ENCODE data around the gene C6orf132.

C6orf132 gene

DNA sequence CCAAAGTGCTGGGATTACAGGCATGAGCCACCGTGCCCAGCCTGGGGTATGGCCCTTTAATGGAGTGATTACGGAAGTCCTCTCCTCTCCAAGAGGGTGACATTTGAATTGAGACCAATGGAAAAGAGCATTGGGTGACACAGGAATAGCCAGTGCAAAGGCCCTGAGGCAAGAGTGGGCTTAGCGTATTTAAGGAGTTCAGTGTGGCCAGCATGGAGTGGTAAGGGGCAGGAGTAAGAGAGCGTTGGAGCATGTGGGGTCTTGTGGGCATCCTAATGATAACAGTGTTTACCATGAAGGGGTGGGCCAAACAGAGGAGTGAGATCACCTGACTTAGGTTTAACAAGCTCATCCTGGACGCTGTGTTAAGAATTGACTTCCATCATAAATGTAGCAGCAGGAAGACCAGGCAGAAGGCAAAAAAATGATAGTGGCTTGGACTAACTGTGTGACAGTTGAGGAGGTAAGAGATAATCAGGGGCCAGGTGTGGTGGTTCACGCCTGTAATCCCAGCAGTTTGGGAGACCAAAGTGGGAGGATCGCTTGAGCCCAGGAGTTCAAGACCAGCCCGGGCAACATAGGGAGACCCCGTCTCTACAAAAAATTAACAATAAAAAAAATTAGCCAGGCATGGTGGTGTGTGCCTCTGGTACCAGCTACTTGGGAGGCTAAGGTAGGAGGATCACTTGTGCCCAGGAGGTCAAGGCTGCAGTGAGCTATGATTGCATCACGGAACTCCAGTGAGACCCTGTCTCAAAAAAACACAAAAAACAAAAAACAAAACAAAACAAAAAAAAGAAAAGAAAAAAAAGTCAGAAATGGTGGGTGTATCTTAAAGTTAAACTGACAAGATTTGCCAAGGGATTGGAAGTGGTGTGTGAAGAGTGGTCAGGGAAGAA lies 51.4 kb downstream of the C6orf132 start:
- H3K27ac ChIP-seq, result no peak overlapping the region
- TF ChIP-seq, protein P1, sequence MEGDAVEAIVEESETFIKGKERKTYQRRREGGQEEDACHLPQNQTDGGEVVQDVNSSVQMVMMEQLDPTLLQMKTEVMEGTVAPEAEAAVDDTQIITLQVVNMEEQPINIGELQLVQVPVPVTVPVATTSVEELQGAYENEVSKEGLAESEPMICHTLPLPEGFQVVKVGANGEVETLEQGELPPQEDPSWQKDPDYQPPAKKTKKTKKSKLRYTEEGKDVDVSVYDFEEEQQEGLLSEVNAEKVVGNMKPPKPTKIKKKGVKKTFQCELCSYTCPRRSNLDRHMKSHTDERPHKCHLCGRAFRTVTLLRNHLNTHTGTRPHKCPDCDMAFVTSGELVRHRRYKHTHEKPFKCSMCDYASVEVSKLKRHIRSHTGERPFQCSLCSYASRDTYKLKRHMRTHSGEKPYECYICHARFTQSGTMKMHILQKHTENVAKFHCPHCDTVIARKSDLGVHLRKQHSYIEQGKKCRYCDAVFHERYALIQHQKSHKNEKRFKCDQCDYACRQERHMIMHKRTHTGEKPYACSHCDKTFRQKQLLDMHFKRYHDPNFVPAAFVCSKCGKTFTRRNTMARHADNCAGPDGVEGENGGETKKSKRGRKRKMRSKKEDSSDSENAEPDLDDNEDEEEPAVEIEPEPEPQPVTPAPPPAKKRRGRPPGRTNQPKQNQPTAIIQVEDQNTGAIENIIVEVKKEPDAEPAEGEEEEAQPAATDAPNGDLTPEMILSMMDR (conservative IDR thresholded peaks at IDR 0.05; ENCODE audit: low read depth, low read length), result no peak
- H4K20me1 ChIP-seq (ENCODE audit: insufficient read depth), result no peaks in the 10 kb centered on the region
- no peak overlapping the region for H3K9ac ChIP-seq
- no peaks in the 10 kb centered on the region for H3K79me2 ChIP-seq (ENCODE audit: insufficient read depth, low read depth)
- H3K4me2 ChIP-seq, result no peak overlapping the region
- no peaks in the 10 kb centered on the region for H3K4me1 ChIP-seq (ENCODE audit: low read depth, poor library complexity, severe bottlenecking)
- H3K27me3 ChIP-seq (ENCODE audit: insufficient read depth, low read depth), result no peaks in the 10 kb centered on the region
- H2AFZ ChIP-seq (ENCODE audit: low read depth), result no peak overlapping the region
- no peaks in the 10 kb centered on the region for H3K36me3 ChIP-seq (ENCODE audit: insufficient read depth)
- H3K4me3 ChIP-seq (IDR thresholded peaks at IDR 0.05; ENCODE audit: insufficient read depth, low read depth, low read length), result no peak overlapping the region

DNA sequence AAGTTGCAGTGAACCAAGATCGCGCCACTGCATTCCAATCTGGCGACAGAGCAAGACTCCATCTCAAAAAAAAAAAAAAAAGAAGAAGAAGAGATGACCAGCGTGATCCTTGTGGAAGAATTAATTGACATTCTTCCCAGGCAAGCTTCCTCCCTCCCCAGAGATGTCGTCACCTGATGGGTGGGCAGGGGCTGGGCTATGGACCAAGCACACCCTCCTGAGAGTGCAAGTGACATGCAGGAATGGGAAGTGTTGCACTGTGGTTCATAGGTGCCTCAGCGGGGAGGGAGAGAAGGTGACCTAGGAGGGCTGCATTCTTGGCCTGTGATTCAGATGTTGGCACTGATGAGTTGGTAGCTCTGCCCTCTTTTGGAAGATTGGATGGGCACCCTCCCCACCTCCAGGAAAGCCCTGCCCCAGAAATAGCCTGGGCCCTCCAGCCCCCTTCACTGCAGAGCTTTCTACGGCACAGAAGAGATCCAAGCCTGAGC lies 54.3 kb downstream of the C6orf132 start:
- Histone ChIP-seq H2AFZ (ENCODE audit: low read depth) (no peak overlapping the region), H3K9ac (no peak overlapping the region), H3K4me1 (ENCODE audit: low read depth, poor library complexity, severe bottlenecking) (peaks cover 6% of the 10 kb centered on the region), H3K36me3 (ENCODE audit: insufficient read depth) (no peaks in the 10 kb centered on the region), H3K27ac (no peak overlapping the region), H3K27me3 (ENCODE audit: insufficient read depth, low read depth) (no peaks in the 10 kb centered on the region), H3K4me3 (IDR thresholded peaks at IDR 0.05; ENCODE audit: insufficient read depth, low read depth, low read length) (no peak overlapping the region), H3K4me2 (no peak overlapping the region), H4K20me1 (ENCODE audit: insufficient read depth) (no peaks in the 10 kb centered on the region), H3K79me2 (ENCODE audit: insufficient read depth, low read depth) (no peaks in the 10 kb centered on the region)
- TF ChIP-seq, protein P1 (conservative IDR thresholded peaks at IDR 0.05; ENCODE audit: low read depth, low read length), result no peak

DNA sequence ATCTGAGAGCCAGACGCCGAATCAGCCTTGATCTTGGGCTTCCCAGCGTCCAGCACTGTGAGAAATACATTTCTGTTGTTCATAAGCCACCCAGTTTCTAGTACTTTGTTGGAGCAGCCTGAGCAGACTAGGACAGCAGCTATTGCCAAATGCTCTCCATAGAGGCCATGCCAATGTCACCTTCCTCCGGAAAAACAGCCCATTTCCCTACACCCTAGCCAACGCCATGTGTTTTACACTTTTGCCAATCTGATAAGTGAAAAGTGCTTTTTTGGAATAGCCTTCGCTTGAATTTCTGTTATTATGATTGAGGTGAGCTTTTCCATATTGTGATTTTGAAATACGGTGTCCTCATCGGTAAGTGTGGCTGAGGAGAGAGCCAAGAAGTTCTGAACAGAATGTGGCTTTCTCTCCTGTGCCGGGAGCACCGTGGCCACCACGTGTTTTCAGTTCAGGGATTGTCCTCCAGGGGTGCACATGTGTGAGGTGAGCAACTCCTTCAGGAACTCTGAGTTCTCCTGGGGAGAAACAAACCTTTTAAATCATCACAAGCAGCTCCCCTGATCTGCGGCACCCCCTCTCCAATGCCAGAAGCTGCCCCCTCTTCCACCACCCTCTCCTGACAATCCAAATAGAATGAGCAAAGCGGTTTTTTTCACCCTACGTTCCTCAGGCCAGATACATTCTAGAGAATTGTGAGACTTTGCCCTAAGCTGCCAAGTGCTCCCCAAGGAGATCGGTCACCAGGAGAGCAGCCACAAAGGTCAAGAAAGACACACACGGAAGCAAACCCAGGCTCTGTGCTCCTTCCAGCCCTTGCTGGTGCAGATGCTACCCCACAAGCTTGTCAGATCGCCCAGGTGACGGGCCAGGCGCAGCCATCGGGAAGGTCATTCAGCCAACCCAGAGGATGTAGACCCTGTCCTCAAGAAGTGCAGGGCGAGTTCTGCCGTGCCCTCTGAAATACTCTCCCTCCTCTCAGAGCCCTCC lies 56.1 kb downstream of the C6orf132 start:
- no peaks in the 10 kb centered on the region for H3K36me3 ChIP-seq (ENCODE audit: insufficient read depth)
- no peak overlapping the region for H3K9ac ChIP-seq
- no peak overlapping the region for H3K4me2 ChIP-seq
- H3K4me3 ChIP-seq (IDR thresholded peaks at IDR 0.05; ENCODE audit: insufficient read depth, low read depth, low read length), result no peak overlapping the region
- TF ChIP-seq, protein P1 (conservative IDR thresholded peaks at IDR 0.05; ENCODE audit: low read depth, low read length), result no peak
- no peak overlapping the region for H3K27ac ChIP-seq
- H3K79me2 ChIP-seq (ENCODE audit: insufficient read depth, low read depth), result no peaks in the 10 kb centered on the region
- peaks cover 19% of the 10 kb centered on the region for H3K4me1 ChIP-seq (ENCODE audit: low read depth, poor library complexity, severe bottlenecking)
- H2AFZ ChIP-seq (ENCODE audit: low read depth), result no peak overlapping the region
- no peaks in the 10 kb centered on the region for H3K27me3 ChIP-seq (ENCODE audit: insufficient read depth, low read depth)
- no peaks in the 10 kb centered on the region for H4K20me1 ChIP-seq (ENCODE audit: insufficient read depth)

DNA sequence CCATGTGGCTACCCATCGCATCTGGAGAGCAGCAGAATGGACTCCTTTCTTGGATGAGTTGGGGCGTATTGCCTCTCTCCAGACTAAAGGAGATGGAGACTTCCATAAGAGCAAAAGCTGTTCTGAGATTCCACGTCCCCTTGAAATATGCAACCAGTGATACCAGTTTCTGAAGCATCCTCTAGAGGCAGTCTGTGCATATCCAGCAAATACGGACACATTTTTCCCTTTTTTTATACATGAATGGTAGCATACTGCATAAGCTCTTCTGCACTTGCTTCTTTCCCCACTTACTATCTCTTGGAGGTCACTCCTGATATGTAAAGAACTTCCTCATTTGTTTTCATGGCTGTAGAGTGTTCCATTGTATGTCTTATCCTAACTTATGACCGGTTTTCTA lies 57.5 kb downstream of the C6orf132 start:
- Histone ChIP-seq H2AFZ (ENCODE audit: low read depth) (no peak overlapping the region), H3K27me3 (ENCODE audit: insufficient read depth, low read depth) (no peaks in the 10 kb centered on the region), H3K79me2 (ENCODE audit: insufficient read depth, low read depth) (no peaks in the 10 kb centered on the region), H3K36me3 (ENCODE audit: insufficient read depth) (no peaks in the 10 kb centered on the region), H3K4me2 (no peak overlapping the region), H3K4me3 (IDR thresholded peaks at IDR 0.05; ENCODE audit: insufficient read depth, low read depth, low read length) (no peak overlapping the region), H3K9ac (no peak overlapping the region), H4K20me1 (ENCODE audit: insufficient read depth) (no peaks in the 10 kb centered on the region), H3K27ac (no peak overlapping the region), H3K4me1 (ENCODE audit: low read depth, poor library complexity, severe bottlenecking) (peaks cover 19% of the 10 kb centered on the region)
- TF ChIP-seq, protein P1 (conservative IDR thresholded peaks at IDR 0.05; ENCODE audit: low read depth, low read length), result no peak
